Sigmoid colon (tissue), 7 donors: ENCODE results near the gene BORCS5. TPM values are rescaled to one million over a fixed set of nuclear protein-coding genes. Genes with fewer than 3 reads are reported as not detected.

Experiments used
- DNase-seq: peaks from one replicate; pipeline ENCODE4 v3.0.0-alpha.2; 2019
- H3K27ac ChIP-seq, 4 donors: fragments of 200-600 bp; sonication (generic); one replicate each; pipeline ENCODE4 v1.5.1; 2016 to 2019; ENCODE audit warnings: mild to moderate bottlenecking in 1 of 4
- H3K27me3 ChIP-seq, 3 donors: fragments of 200-600 bp; sonication (generic); one replicate each; pipeline ENCODE4 v1.5.1; 2019; ENCODE audit warnings: mild to moderate bottlenecking in 1 of 3
- H3K36me3 ChIP-seq, 4 donors: fragments of 200-600 bp; sonication (generic); one replicate each; pipeline ENCODE4 v1.5.1; 2016 to 2019
- H3K4me1 ChIP-seq, 4 donors: fragments of 200-600 bp; sonication (generic); one replicate each; pipeline ENCODE4 v1.5.1; 2017 to 2019
- H3K4me3 ChIP-seq, 4 donors: fragments of 200-600 bp; sonication (generic); one replicate each; pipeline ENCODE4 v1.5.1; 2017 to 2019; ENCODE audit warnings: mild to moderate bottlenecking in 2 of 4, moderate library complexity in 1 of 4
- H3K9me3 ChIP-seq, 4 donors: fragments of 200-600 bp in 3 of 4; sonication (generic) in 3 of 4; one replicate each; pipeline versions ENCODE4 v1.5.1 to v1.6.1; 2013 to 2019
- EP300 ChIP-seq, 4 donors: sonication (generic); formaldehyde crosslinking; IDR thresholded peaks; one replicate each; pipeline ENCODE4 v1.6.1; 2017; ENCODE audit warnings: antibody characterized with exemption in 4 of 4
- POLR2A ChIP-seq, 2 donors: fragments of 450-650 bp; IDR thresholded peaks; one replicate each; pipeline ENCODE4 v1.6.1; 2016; ENCODE audit warnings: antibody characterized with exemption in 2 of 2, mild to moderate bottlenecking in 2 of 2, moderate library complexity in 2 of 2
- POLR2AphosphoS5 ChIP-seq, 4 donors: sonication (generic); formaldehyde crosslinking; IDR thresholded peaks; one replicate each; pipeline ENCODE4 v1.6.1; 2017; ENCODE audit warnings: antibody characterized with exemption in 4 of 4
- WGBS, 2 donors: extraction: QIAGEN DNeasy Blood & Tissue Kit; methylation state at CpG; one replicate each; pipeline ENCODE4 v1.1.7; 2013; 5-methylcytosine and 5-hydroxymethylcytosine counted together
- intact Hi-C: fragments of 100-400 bp; cut with DNase I; formaldehyde crosslinking; loops from one replicate; pipeline ENCODE4 v1.15.1; 2023
- polyA plus RNA-seq, 3 donors: library from polyadenylated mRNA; stranded (reverse); fragments of 200-250 nt; gene quantifications; one replicate each; pipeline ENCODE4 v1.2.3, GENCODE V29; 2013
- total RNA-seq, 4 donors: library from RNA; depleted of rRNA; stranded (reverse); fragments of >200 nt; gene quantifications; one replicate each; pipeline ENCODE4 v1.1.0, GENCODE V29; 2016
- TF ChIP-seq, protein P1 (sequence below), 4 experiments: fragments of 450-650 bp in 3 of 4; fragments of 200-600 bp in 1 of 4; IDR thresholded peaks; one replicate each; pipeline ENCODE4 v1.5.1; 2016 to 2019; ENCODE audit warnings: antibody characterized with exemption in 4 of 4, mild to moderate bottlenecking in 3 of 4, moderate library complexity in 2 of 4
- donor health status: healthy with polysubstance abuse.
- donor health status: Bipolar disorder and iron deficiency.
- donor health status: healthy.

BORCS5 gene
- total and polyA plus RNA-seq, 7 donors = 3.7 to 25.3 (median 7.1) TPM

- no peak overlapping the region for H3K4me3 ChIP-seq
- H3K36me3 ChIP-seq = no peaks in the 10 kb centered on the region
- peaks cover 0 to 18% (median 10%) of the 10 kb centered on the region in 4 donors for H3K4me1 ChIP-seq
- 15 to 56% methylated on average over 9 of the region's 9 CpGs for WGBS, 2 donors
- no peak overlapping the region for H3K27ac ChIP-seq
- TF ChIP-seq POLR2A (IDR thresholded peaks at IDR 0.05) (no peak), POLR2AphosphoS5 (IDR thresholded peaks at IDR 0.05) (no peak), EP300 (IDR thresholded peaks at IDR 0.05) (no peak)
- TF ChIP-seq, protein P1, sequence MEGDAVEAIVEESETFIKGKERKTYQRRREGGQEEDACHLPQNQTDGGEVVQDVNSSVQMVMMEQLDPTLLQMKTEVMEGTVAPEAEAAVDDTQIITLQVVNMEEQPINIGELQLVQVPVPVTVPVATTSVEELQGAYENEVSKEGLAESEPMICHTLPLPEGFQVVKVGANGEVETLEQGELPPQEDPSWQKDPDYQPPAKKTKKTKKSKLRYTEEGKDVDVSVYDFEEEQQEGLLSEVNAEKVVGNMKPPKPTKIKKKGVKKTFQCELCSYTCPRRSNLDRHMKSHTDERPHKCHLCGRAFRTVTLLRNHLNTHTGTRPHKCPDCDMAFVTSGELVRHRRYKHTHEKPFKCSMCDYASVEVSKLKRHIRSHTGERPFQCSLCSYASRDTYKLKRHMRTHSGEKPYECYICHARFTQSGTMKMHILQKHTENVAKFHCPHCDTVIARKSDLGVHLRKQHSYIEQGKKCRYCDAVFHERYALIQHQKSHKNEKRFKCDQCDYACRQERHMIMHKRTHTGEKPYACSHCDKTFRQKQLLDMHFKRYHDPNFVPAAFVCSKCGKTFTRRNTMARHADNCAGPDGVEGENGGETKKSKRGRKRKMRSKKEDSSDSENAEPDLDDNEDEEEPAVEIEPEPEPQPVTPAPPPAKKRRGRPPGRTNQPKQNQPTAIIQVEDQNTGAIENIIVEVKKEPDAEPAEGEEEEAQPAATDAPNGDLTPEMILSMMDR (IDR thresholded peaks at IDR 0.05) = no peak
- no peaks in the 10 kb centered on the region for H3K27me3 ChIP-seq
- intact Hi-C loops = no loop called here
- no peaks in the 10 kb centered on the region for H3K9me3 ChIP-seq
- DNase-seq = no peak
Observed at GRCh38 chr12:12403264-12404248, 46.7 kb downstream of the BORCS5 start.

DNA sequence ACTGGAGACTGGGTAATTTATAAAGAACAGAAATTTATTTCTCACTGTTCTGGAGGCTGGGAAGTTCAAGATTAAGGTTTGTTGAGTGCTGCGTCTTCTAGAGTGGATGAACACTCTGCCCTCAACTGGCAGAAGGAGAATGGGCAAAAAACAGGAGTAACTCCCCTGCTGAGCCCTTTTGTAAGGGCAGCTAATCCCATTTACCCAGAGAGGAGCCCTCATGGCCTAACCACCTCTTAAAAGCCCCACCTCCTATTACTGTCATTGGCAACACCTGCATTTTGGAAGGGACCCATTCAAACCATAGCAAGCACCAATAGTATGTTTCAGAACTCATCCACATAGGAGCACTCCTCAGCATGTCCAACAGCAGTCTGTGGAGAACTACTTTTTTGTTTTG, 47.4 kb downstream of the BORCS5 start:
- intact Hi-C loops = no loop called here
- WGBS, 2 donors = 35 to 69% methylated on average over 1 of the region's 1 CpG
- DNase-seq = no peak
- TF ChIP-seq EP300 (IDR thresholded peaks at IDR 0.05) (no peak), POLR2A (IDR thresholded peaks at IDR 0.05) (no peak), POLR2AphosphoS5 (IDR thresholded peaks at IDR 0.05) (no peak)
- TF ChIP-seq, protein P1 (IDR thresholded peaks at IDR 0.05) = no peak
- no peaks in the 10 kb centered on the region for H3K9me3 ChIP-seq
- H3K36me3 ChIP-seq = no peaks in the 10 kb centered on the region
- H3K4me3 ChIP-seq = no peak overlapping the region
- peaks cover 0 to 14% (median 7%) of the 10 kb centered on the region in 4 donors for H3K4me1 ChIP-seq
- H3K27ac ChIP-seq = no peak overlapping the region
- H3K27me3 ChIP-seq = no peaks in the 10 kb centered on the region

GRCh38 chr12:12405882-12406281, 49.0 kb downstream of the BORCS5 start:
- no peak overlapping the region for H3K27ac ChIP-seq
- H3K4me3 ChIP-seq = no peak overlapping the region
- DNase-seq = no peak
- WGBS, 2 donors = 17 to 68% methylated on average over 5 of the region's 5 CpGs
- TF ChIP-seq POLR2A (IDR thresholded peaks at IDR 0.05) (no peak), EP300 (IDR thresholded peaks at IDR 0.05) (no peak)
- TF ChIP-seq, protein P1 (IDR thresholded peaks at IDR 0.05) = no peak
- peaks cover 0 to 14% (median 7%) of the 10 kb centered on the region in 4 donors for H3K4me1 ChIP-seq
- H3K27me3 ChIP-seq = no peaks in the 10 kb centered on the region
- intact Hi-C loops = no loop called here
- no peaks in the 10 kb centered on the region for H3K36me3 ChIP-seq
- H3K9me3 ChIP-seq = no peaks in the 10 kb centered on the region

GRCh38 chr12:12406762-12407161, 49.9 kb downstream of the BORCS5 start:
- Histone ChIP-seq H3K4me1 (peaks cover 0 to 14% (median 7%) of the 10 kb centered on the region in 4 donors), H3K27me3 (no peaks in the 10 kb centered on the region), H3K36me3 (no peaks in the 10 kb centered on the region), H3K9me3 (no peaks in the 10 kb centered on the region), H3K4me3 (no peak overlapping the region), H3K27ac (no peak overlapping the region)
- intact Hi-C loops = no loop called here
- DNase-seq = no peak
- TF ChIP-seq, protein P1 (IDR thresholded peaks at IDR 0.05) = no peak
- no peak for TF ChIP-seq EP300 (IDR thresholded peaks at IDR 0.05)
- no peak for TF ChIP-seq POLR2A (IDR thresholded peaks at IDR 0.05)
- TF ChIP-seq POLR2AphosphoS5 (IDR thresholded peaks at IDR 0.05) = no peak
